ENCODE data around the gene KLRC2. TPM values are rescaled to one million over a fixed set of nuclear protein-coding genes. Genes with fewer than 3 reads are reported as not detected.

KLRC2 gene
- total RNA-seq, 1 donor from 2014 or later = 0.40 TPM

Other genes starting within 250 kb of the KLRC2 start
- 52.6 and 61.1 TPM in 2 replicates for gene GABARAPL1, start 223.1 kb downstream of the KLRC2 start, total RNA-seq
- gene KLRD1, start 128.1 kb downstream of the KLRC2 start, total RNA-seq = under 0.01 and 0.03 TPM in 2 replicates
- gene KLRK1, start 46.0 kb downstream of the KLRC2 start, total RNA-seq = 0.21 TPM in 1 of 2 replicates, not detected in the other
- not detected in 2 replicates for gene KLRC4, start 26.3 kb downstream of the KLRC2 start, total RNA-seq
- gene KLRC3, start 15.4 kb downstream of the KLRC2 start, total RNA-seq = not detected in 2 replicates
- gene KLRC1, start 17.4 kb upstream of the KLRC2 start, total RNA-seq = not detected in 2 replicates
- 0.62 and 0.83 TPM in 2 replicates for gene EIF2S3B, start 69.9 kb upstream of the KLRC2 start, total RNA-seq
- 19.4 and 24.0 TPM in 2 replicates for gene MAGOHB, start 177.6 kb upstream of the KLRC2 start, total RNA-seq
- gene STYK1, start 238.0 kb upstream of the KLRC2 start, total RNA-seq = 3.7 and 3.8 TPM in 2 replicates